Measurements from ENCODE around the gene PPP6R2.

PPP6R2 gene

DNA sequence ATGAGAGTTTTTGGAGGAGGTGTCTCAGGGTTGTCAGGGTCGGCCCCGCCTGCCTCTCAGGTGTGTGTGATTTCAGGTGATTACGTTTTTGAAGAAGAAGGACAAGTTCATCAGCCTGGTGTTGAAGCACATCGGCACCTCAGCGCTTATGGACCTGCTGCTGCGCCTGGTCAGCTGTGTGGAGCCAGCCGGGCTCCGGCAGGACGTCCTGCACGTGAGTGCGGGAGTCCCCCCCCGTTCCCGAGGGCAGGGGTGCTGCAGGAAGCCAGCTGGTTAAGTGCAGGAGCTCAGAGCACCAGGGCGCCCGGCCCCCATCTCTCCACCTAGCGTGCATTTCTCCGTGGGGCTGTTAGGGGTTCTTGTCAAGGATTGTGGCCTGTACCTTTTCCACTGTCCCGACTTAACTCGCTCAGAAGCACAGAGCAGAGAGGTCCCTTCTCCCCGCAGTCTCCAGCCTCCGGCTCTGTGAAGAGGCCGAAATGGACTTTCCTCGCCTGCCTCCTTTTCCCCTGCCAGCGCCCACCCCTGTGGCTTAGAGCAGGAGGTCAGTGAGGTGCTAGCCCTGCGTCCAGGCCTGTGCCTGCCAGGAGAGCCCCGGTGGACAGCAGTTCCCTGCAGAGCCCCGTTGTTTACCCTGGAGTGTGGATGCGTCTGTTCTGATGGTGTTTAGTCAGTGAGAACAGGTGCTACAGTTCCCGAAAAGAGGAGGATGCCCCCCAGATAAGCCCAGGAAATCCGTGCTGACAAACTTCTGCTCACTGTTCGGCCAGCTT is 71.5 kb downstream of the PPP6R2 start:
- H3K27ac ChIP-seq = no peak overlapping the region
- TF ChIP-seq ZFX (IDR thresholded peaks at IDR 0.05) = no peak
- TF ChIP-seq, protein P1, sequence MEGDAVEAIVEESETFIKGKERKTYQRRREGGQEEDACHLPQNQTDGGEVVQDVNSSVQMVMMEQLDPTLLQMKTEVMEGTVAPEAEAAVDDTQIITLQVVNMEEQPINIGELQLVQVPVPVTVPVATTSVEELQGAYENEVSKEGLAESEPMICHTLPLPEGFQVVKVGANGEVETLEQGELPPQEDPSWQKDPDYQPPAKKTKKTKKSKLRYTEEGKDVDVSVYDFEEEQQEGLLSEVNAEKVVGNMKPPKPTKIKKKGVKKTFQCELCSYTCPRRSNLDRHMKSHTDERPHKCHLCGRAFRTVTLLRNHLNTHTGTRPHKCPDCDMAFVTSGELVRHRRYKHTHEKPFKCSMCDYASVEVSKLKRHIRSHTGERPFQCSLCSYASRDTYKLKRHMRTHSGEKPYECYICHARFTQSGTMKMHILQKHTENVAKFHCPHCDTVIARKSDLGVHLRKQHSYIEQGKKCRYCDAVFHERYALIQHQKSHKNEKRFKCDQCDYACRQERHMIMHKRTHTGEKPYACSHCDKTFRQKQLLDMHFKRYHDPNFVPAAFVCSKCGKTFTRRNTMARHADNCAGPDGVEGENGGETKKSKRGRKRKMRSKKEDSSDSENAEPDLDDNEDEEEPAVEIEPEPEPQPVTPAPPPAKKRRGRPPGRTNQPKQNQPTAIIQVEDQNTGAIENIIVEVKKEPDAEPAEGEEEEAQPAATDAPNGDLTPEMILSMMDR (conservative IDR thresholded peaks at IDR 0.05) = no peak

DNA sequence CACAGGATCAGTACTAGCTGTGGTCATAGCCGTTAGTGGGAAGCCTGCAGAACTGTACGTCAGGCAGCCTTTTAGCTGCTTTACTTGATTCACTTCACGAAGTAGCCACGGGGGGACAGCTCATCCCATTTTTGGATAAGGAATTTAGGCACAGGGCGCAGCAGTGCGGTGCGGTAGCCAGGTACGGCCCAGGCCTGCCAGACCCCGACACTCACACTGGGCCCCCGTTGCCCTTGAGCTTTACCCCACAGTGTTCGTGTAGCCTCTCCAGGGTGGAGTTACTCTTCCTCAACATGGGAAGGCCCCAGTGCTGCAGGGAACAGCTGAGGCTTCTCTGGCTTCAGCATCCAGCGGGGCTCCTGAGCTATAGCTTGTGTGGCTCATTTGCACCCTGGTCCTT is 72.3 kb downstream of the PPP6R2 start:
- H3K27ac ChIP-seq = no peak overlapping the region
- no peak for TF ChIP-seq ZFX (IDR thresholded peaks at IDR 0.05)
- TF ChIP-seq, protein P1 (conservative IDR thresholded peaks at IDR 0.05) = no peak

DNA sequence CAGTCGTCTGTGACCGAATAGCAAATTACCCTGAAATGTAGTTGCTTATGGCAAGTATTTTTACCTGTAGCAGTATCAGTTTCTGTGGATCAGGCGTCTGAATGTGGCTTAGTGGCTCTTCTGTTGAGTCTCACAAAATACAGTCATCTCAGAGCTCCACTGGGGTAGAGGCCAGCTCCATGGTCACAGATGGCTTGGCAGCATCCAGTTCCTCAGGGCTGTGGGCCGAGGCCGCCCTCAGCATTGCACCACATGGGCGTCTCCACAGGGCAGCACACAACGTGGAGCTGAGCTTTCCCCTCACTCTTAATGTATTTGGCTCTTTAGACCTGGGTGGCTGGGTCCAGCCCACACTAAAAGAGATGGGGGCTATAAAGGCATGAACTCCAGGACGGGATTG is 73.9 kb downstream of the PPP6R2 start:
- H3K27ac ChIP-seq = no peak overlapping the region
- TF ChIP-seq, protein P1 (conservative IDR thresholded peaks at IDR 0.05) = no peak
- no peak for TF ChIP-seq ZFX (IDR thresholded peaks at IDR 0.05)

DNA sequence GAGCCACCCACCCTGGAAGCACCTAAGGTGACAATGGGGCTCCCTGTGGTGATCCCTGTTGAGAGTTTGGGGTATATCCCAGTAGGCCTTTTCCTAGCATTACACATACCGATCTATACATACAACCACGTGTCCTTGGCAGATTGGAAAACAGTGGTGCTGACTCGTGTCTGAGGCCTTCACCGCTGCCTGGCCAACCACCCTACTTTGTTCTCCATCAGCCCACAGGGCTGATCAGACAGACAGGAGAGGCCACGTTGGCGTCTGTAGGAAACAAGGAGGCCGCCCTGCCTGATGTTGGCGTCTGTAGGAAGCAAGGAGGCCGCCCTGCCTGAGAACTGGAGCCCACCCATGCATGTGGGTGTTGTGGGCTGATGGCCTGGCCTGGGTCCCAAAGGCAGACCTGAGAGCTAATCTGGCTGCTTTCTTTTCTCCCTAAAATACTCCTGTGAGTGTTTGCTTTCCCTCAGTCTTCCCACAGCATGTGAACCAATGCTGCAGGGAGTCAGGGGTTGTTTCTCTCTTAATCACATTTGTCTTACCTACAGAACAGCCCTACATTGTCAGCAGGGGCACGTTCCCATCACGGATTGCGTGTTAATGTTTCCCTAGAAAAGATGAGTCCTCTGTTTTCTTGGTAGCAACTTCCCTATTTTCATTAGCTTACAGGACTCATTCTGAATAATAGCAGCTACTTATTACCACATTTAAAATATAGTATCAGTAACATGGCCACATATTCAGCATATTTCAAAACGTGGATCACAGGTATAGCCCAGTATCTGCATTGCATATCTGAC is 74.5 kb downstream of the PPP6R2 start:
- TF ChIP-seq, protein P1 (conservative IDR thresholded peaks at IDR 0.05) = no peak
- TF ChIP-seq ZFX (IDR thresholded peaks at IDR 0.05) = no peak
- no peak overlapping the region for H3K27ac ChIP-seq

DNA sequence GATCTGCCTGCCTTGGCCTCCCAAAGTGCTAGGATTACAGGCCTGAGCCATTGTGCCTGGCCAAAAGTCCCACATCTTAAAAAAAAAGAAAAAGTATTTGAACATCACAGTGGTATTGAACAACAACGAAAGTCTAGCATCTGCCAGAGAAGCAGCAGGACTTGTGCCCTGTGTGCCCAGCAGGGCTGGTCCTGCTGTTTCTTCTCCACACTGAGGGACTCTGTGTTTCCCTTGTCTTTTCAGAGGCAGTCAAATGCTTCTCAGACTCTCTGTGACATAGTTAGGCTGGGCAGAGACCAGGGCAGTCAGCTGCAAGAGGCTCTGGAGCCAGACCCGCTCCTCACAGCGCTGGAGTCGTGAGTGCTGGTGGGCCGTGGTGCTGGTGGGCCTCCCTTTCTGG is 75.5 kb downstream of the PPP6R2 start:
- TF ChIP-seq, protein P1 (conservative IDR thresholded peaks at IDR 0.05) = no peak
- no peak for TF ChIP-seq ZFX (IDR thresholded peaks at IDR 0.05)
- no peak overlapping the region for H3K27ac ChIP-seq

DNA sequence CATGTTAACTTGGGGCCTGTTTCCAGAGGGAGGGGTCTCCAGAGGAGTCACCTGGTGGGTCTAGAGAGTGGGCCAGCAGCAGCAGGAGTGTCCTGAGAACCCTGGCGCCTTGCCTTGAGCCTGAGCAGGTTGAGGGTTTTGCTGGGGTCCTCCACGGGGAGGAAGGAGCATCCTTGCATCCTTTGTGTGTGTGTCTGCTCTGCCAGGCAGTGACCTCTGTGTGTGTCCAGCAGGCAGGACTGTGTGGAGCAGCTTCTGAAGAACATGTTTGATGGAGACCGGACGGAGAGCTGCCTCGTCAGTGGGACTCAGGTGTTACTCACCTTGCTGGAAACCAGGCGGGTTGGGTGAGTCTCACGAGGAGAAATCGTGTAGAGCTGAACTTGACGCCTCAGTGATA is 76.0 kb downstream of the PPP6R2 start:
- H3K27ac ChIP-seq = no peak overlapping the region
- no peak for TF ChIP-seq ZFX (IDR thresholded peaks at IDR 0.05)
- TF ChIP-seq, protein P1 (conservative IDR thresholded peaks at IDR 0.05) = no peak

DNA sequence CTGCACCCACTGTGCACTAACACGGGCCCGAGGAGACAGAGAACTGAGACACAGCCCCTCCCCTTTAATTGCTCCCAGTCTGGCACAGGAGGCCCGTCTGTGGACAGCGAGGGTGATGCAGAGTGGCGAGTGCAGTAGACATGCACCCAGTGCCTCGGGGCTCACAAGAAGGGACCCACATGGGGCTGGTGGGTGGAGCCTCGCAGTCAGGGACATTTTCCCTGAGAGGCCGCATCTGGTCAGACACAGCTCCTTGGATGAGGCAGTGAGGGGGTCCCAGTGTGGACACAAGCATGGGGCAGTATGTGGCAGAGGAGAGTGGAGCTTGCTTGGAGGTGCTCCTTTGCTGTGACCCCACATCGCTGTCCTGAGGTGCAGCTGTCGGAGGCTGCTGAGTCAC is 76.9 kb downstream of the PPP6R2 start:
- no peak overlapping the region for H3K27ac ChIP-seq
- TF ChIP-seq, protein P1 (conservative IDR thresholded peaks at IDR 0.05) = no peak

Data from C4-2B (cell line).